Duodenal mucosa (tissue), 2 donors: ENCODE data around the gene CFAP119.
"Not testable (repeated sequence)": the region's sequence is repeated elsewhere in the genome, so short reads cannot be mapped to it uniquely, and the experiment has no call there.

Experiments
- H3K27ac ChIP-seq: one replicate; pipeline ENCODE4 v1.7.0; 2013; ENCODE audit warnings: low read depth, low read length
- H3K27me3 ChIP-seq, 2 donors: one replicate each; pipeline ENCODE4 v1.7.0; 2013; ENCODE audit warnings: low read length in 2 of 2, control low read depth in 1 of 2; ENCODE audit not compliant: insufficient read depth in 2 of 2, control insufficient read depth in 1 of 2
- H3K36me3 ChIP-seq, 2 donors: one replicate each; pipeline ENCODE4 v1.7.0; 2013; ENCODE audit warnings: low read length in 2 of 2, control low read depth in 1 of 2; ENCODE audit not compliant: insufficient read depth in 2 of 2, control insufficient read depth in 1 of 2
- H3K4me1 ChIP-seq, 2 donors: one replicate each; pipeline ENCODE4 v1.7.0; 2013; ENCODE audit warnings: low read length in 2 of 2, control low read depth in 1 of 2; ENCODE audit not compliant: insufficient read depth in 2 of 2, control insufficient read depth in 1 of 2
- H3K4me3 ChIP-seq, 2 donors: one replicate each; pipeline ENCODE4 v1.7.0; 2013; ENCODE audit warnings: low read length in 2 of 2, low read depth in 1 of 2
- H3K9ac ChIP-seq, 2 donors: one replicate each; pipeline ENCODE4 v1.7.0; 2013; ENCODE audit warnings: low read length in 2 of 2, low read depth in 1 of 2
- H3K9me3 ChIP-seq, 2 donors: one replicate each; pipeline ENCODE4 v1.7.0; 2013; ENCODE audit warnings: low read length in 2 of 2, control low read depth in 1 of 2; ENCODE audit not compliant: control insufficient read depth in 1 of 2

CFAP119 gene

GRCh38 chr16:30761928-30762902, at the start of gene CFAP119, which contains the start of gene RNF40:
CFAP119 (minus strand) TSS chr16:30762062; CDS start chr16:30761748, 314 bp downstream.
RNF40 (plus strand) TSS chr16:30762322; CDS start chr16:30762546, 224 bp downstream.
- Histone ChIP-seq H3K4me1 (peaks cover 19 to 39% of the 10 kb centered on the region in 2 donors), H3K9ac (peak within 1 kb of the TSS; percentile 96 to 99), H3K36me3 (peaks cover 32 to 48% of the 10 kb centered on the region in 2 donors), H3K4me3 (peak within 1 kb of the TSS; percentile 90 to 98), H3K27ac (peak within 1 kb of the TSS; percentile 85), H3K9me3 (no peaks in the 10 kb centered on the region), H3K27me3 (no peaks in the 10 kb centered on the region)

- not testable (repeated sequence) for H3K27ac ChIP-seq, H3K9me3 ChIP-seq, H3K36me3 ChIP-seq, H3K27me3 ChIP-seq, H3K9ac ChIP-seq, H3K4me3 ChIP-seq
- H3K4me1 ChIP-seq = peaks cover 11 to 19% of the 10 kb centered on the region in 2 donors
Observed at GRCh38 chr16:30809675-30810074, 47.8 kb upstream of the CFAP119 start.

- not testable (repeated sequence) for H3K9ac ChIP-seq, H3K27me3 ChIP-seq
Observed at GRCh38 chr16:30808890-30809426, 47.1 kb upstream of the CFAP119 start.

GRCh38 chr16:30808146-30808545, 46.3 kb upstream of the CFAP119 start:
- Histone ChIP-seq H3K4me3 (no peak overlapping the region), H3K27ac (no peak overlapping the region), H3K9me3 (no peaks in the 10 kb centered on the region), H3K27me3 (no peaks in the 10 kb centered on the region), H3K9ac (no peak overlapping the region), H3K36me3 (no peaks in the 10 kb centered on the region), H3K4me1 (peaks cover 8 to 14% of the 10 kb centered on the region in 2 donors)

More at GRCh38 chr16:30808890-30809426, 47.1 kb upstream of the CFAP119 start:
- H3K27ac ChIP-seq, H3K36me3 ChIP-seq, H3K9me3 ChIP-seq, H3K4me3 ChIP-seq: not testable (repeated sequence)
- H3K4me1 ChIP-seq = peaks cover 10 to 19% of the 10 kb centered on the region in 2 donors

- H3K9ac ChIP-seq = peak overlapping the region; percentile 73 to 83
- peaks cover 8 to 14% of the 10 kb centered on the region in 2 donors for H3K4me1 ChIP-seq
- H3K27ac ChIP-seq = peak overlapping the region; percentile 73
- no peaks in the 10 kb centered on the region for H3K9me3 ChIP-seq
- peak overlapping the region; percentile 82 to 93 for H3K4me3 ChIP-seq
- H3K36me3 ChIP-seq = no peaks in the 10 kb centered on the region
- no peaks in the 10 kb centered on the region for H3K27me3 ChIP-seq
Observed at GRCh38 chr16:30805370-30806169, 43.7 kb upstream of the CFAP119 start.

- Histone ChIP-seq H3K36me3 (no peaks in the 10 kb centered on the region), H3K4me3 (peak overlapping the region; percentile 82 to 93), H3K27me3 (no peaks in the 10 kb centered on the region), H3K9me3 (no peaks in the 10 kb centered on the region), H3K4me1 (peaks cover 8 to 14% of the 10 kb centered on the region in 2 donors), H3K27ac (no peak overlapping the region), H3K9ac (peak overlapping the region; percentile 73 to 83)
Observed at GRCh38 chr16:30805056-30805369, 43.2 kb upstream of the CFAP119 start.

- Histone ChIP-seq H3K9me3 (no peaks in the 10 kb centered on the region), H3K4me1 (peaks cover 8 to 14% of the 10 kb centered on the region in 2 donors), H3K9ac (no peak overlapping the region), H3K36me3 (no peaks in the 10 kb centered on the region), H3K27me3 (no peaks in the 10 kb centered on the region), H3K4me3 (no peak overlapping the region), H3K27ac (no peak overlapping the region)
Observed at GRCh38 chr16:30802936-30803335, 41.1 kb upstream of the CFAP119 start.

- Histone ChIP-seq H3K4me3 (no peak overlapping the region), H3K9me3 (no peaks in the 10 kb centered on the region), H3K4me1 (no peaks in the 10 kb centered on the region), H3K27ac (no peak overlapping the region), H3K9ac (no peak overlapping the region), H3K27me3 (no peaks in the 10 kb centered on the region), H3K36me3 (no peaks in the 10 kb centered on the region)
Observed at GRCh38 chr16:30797670-30798309, 35.9 kb upstream of the CFAP119 start.

- no peaks in the 10 kb centered on the region for H3K9me3 ChIP-seq
- H3K4me1 ChIP-seq = no peaks in the 10 kb centered on the region
- H3K4me3 ChIP-seq = no peak overlapping the region
- H3K27me3 ChIP-seq = no peaks in the 10 kb centered on the region
- no peak overlapping the region for H3K27ac ChIP-seq
- no peak overlapping the region for H3K9ac ChIP-seq
- no peaks in the 10 kb centered on the region for H3K36me3 ChIP-seq
Observed at GRCh38 chr16:30794634-30795033, 32.8 kb upstream of the CFAP119 start.
